Esophagus squamous epithelium (tissue), 5 donors: Measurements from ENCODE around the gene FOXP1. TPM values are rescaled to one million over a fixed set of nuclear protein-coding genes. Genes with fewer than 3 reads are reported as not detected.

Experiments
- DNase-seq: peaks from one replicate; lab custom pipeline; 2025; lab: John Stamatoyannopoulos, UW
- H3K27ac ChIP-seq, 4 donors: fragments of 200-600 bp; sonication (generic); one replicate each; pipeline ENCODE4 v1.5.1; 2016 to 2019; ENCODE audit warnings: mild to moderate bottlenecking in 1 of 4
- H3K27me3 ChIP-seq, 4 donors: fragments of 200-600 bp; sonication (generic); 1 replicate in 3 of 4; 2 replicates in 1 of 4; pipeline versions ENCODE4 v1.5.1 to v1.6.0; 2017 to 2021; ENCODE audit warnings: antibody characterized with exemption in 1 of 4
- H3K36me3 ChIP-seq, 3 donors: fragments of 200-600 bp; sonication (generic); one replicate each; pipeline ENCODE4 v1.5.1; 2016 to 2019
- H3K4me1 ChIP-seq, 3 donors: fragments of 200-600 bp; sonication (generic); one replicate each; pipeline ENCODE4 v1.5.1; 2017 to 2019
- H3K4me3 ChIP-seq, 4 donors: fragments of 200-600 bp; sonication (generic); 1 replicate in 3 of 4; 2 replicates in 1 of 4; pipeline ENCODE4 v1.5.1; 2016 to 2019; ENCODE audit warnings: mild to moderate bottlenecking in 2 of 4, moderate library complexity in 1 of 4
- H3K9me3 ChIP-seq, 3 donors: fragments of 200-600 bp; sonication (generic); one replicate each; pipeline ENCODE4 v1.5.1; 2016 to 2019
- CTCF ChIP-seq, 6 experiments: fragments of 450-650 bp in 4 of 6; fragments of 200-600 bp in 2 of 6; sonication (generic) in 2 of 6; IDR thresholded peaks; one replicate each; pipeline ENCODE4 v1.5.1; 2016 to 2019; ENCODE audit warnings: antibody characterized with exemption in 6 of 6, mild to moderate bottlenecking in 4 of 6, moderate library complexity in 4 of 6
- POLR2A ChIP-seq, 4 donors: fragments of 450-650 bp; IDR thresholded peaks; one replicate each; pipeline ENCODE4 v1.6.1; 2017; ENCODE audit warnings: antibody characterized with exemption in 4 of 4, mild to moderate bottlenecking in 4 of 4, moderate library complexity in 3 of 4
- WGBS, 2 donors: methylation state at CpG; one replicate each; pipeline ENCODE4 v1.1.5; 2018; 5-methylcytosine and 5-hydroxymethylcytosine counted together
- intact Hi-C: fragments of 100-400 bp; cut with DNase I; formaldehyde crosslinking; loops from one replicate; pipeline ENCODE4 v1.15.0; 2022
- total RNA-seq, 4 donors: library from RNA; depleted of rRNA; stranded (reverse); fragments of >200 nt; gene quantifications; one replicate each; pipeline ENCODE4 v1.1.0, GENCODE V29; 2016
- donor health status: DM: yes; HTN: yes; CAD: no.

The FOXP1 gene
- total RNA-seq, 4 donors from 2014 or later: 49.1 to 124 (median 61.1) TPM

GRCh38 chr3:71094658-71095209, 488.8 kb downstream of the FOXP1 start:
- no peaks in the 10 kb centered on the region for H3K9me3 ChIP-seq
- DNase-seq: no peak
- H3K27me3 ChIP-seq: no peaks in the 10 kb centered on the region
- no peaks in the 10 kb centered on the region for H3K36me3 ChIP-seq
- peak overlapping the region in 1 of 4 donors; percentile 37 for H3K27ac ChIP-seq
- intact Hi-C loops: no loop called here
- WGBS, 2 donors: 86 to 89% methylated on average over 5 of the region's 5 CpGs
- TF ChIP-seq POLR2A (IDR thresholded peaks at IDR 0.05) (no peak), CTCF (IDR thresholded peaks at IDR 0.05) (no peak)
- no peak overlapping the region for H3K4me3 ChIP-seq
- peaks cover 0 to 19% (median 0%) of the 10 kb centered on the region in 3 donors for H3K4me1 ChIP-seq

GRCh38 chr3:71092665-71093064, 490.9 kb downstream of the FOXP1 start:
- H3K27me3 ChIP-seq: no peaks in the 10 kb centered on the region
- no peak for TF ChIP-seq POLR2A (IDR thresholded peaks at IDR 0.05)
- TF ChIP-seq CTCF (IDR thresholded peaks at IDR 0.05): no peak
- intact Hi-C loops: no loop called here
- H3K4me1 ChIP-seq: peaks cover 0 to 32% (median 0%) of the 10 kb centered on the region in 3 donors
- no peaks in the 10 kb centered on the region for H3K36me3 ChIP-seq
- H3K27ac ChIP-seq: no peak overlapping the region
- WGBS, 2 donors: 83 to 100% methylated on average over 4 of the region's 4 CpGs
- H3K9me3 ChIP-seq: no peaks in the 10 kb centered on the region
- no peak overlapping the region for H3K4me3 ChIP-seq
- no peak for DNase-seq

- intact Hi-C loops: no loop called here
- Histone ChIP-seq H3K27ac (no peak overlapping the region), H3K27me3 (no peaks in the 10 kb centered on the region), H3K36me3 (no peaks in the 10 kb centered on the region), H3K4me3 (no peak overlapping the region), H3K9me3 (no peaks in the 10 kb centered on the region), H3K4me1 (peaks cover 0 to 26% (median 0%) of the 10 kb centered on the region in 3 donors)
- WGBS, 2 donors: 60 to 67% methylated on average over 3 of the region's 3 CpGs
- TF ChIP-seq POLR2A (IDR thresholded peaks at IDR 0.05): no peak
- DNase-seq: no peak
Observed at GRCh38 chr3:71090207-71090606, 493.3 kb downstream of the FOXP1 start.

GRCh38 chr3:71089271-71089847, 494.2 kb downstream of the FOXP1 start:
- no peaks in the 10 kb centered on the region for H3K9me3 ChIP-seq
- TF ChIP-seq CTCF (IDR thresholded peaks at IDR 0.05): no peak
- no peak for TF ChIP-seq POLR2A (IDR thresholded peaks at IDR 0.05)
- 92 to 97% methylated on average over 2 to 3 of the region's 3 CpGs for WGBS, 2 donors
- H3K4me3 ChIP-seq: no peak overlapping the region
- no peaks in the 10 kb centered on the region for H3K36me3 ChIP-seq
- H3K4me1 ChIP-seq: peaks cover 0 to 26% (median 0%) of the 10 kb centered on the region in 3 donors
- intact Hi-C loops: no loop called here
- H3K27ac ChIP-seq: no peak overlapping the region
- no peaks in the 10 kb centered on the region for H3K27me3 ChIP-seq
- DNase-seq: no peak

GRCh38 chr3:71088742-71089141, 494.8 kb downstream of the FOXP1 start:
- intact Hi-C loops: no loop called here
- H3K4me3 ChIP-seq: no peak overlapping the region
- no peaks in the 10 kb centered on the region for H3K36me3 ChIP-seq
- H3K27me3 ChIP-seq: no peaks in the 10 kb centered on the region
- WGBS, 2 donors: 84 to 91% methylated on average over 4 of the region's 4 CpGs
- H3K9me3 ChIP-seq: no peaks in the 10 kb centered on the region
- H3K27ac ChIP-seq: no peak overlapping the region
- peaks cover 0 to 26% (median 0%) of the 10 kb centered on the region in 3 donors for H3K4me1 ChIP-seq
- DNase-seq: no peak
- TF ChIP-seq POLR2A (IDR thresholded peaks at IDR 0.05) (no peak), CTCF (IDR thresholded peaks at IDR 0.05) (no peak)
